Measurements from ENCODE around the gene RAD21L1. TPM values are rescaled to one million over a fixed set of nuclear protein-coding genes. Genes with fewer than 3 reads are reported as not detected.

RAD21L1 gene
- polyA plus RNA-seq, 2 of the 4 experiments (the other 2 are of a cell fraction) = not detected

DNA sequence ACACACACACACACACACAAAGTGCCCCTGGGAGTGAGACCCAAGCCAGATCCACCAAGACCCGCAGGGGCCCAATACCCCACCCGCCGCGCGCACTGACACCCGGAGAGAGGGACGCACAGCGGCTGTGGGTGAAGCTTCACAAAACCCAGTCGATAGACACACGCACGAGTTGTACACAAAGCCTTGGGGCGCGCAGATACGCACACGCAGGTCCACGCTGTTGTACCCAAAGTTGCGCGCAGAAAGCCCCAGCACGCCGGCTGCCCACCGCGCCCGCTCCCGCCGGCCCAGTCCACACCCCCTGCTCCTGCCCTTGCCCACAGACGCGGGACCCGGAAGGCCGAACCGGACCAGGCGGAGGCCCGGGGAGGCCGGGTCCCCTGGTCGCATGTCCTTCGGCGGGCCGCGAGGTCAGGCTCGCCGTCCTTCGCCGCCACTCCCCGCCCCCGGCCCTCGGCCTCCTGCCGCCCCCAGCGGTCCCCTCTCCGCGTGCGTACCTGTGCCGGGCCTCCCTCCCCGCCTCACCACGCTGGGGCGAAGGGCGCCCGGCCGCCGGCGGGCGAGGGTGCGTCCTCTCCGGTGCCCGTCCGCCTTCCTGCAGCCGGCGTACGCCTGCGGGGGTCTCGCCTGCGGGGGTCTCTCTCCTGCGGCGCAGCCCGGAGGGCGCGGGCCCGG is 41.1 kb upstream of the RAD21L1 start, which contains the start of gene TMEM74B (continued):
- TF ChIP-seq, protein P1, sequence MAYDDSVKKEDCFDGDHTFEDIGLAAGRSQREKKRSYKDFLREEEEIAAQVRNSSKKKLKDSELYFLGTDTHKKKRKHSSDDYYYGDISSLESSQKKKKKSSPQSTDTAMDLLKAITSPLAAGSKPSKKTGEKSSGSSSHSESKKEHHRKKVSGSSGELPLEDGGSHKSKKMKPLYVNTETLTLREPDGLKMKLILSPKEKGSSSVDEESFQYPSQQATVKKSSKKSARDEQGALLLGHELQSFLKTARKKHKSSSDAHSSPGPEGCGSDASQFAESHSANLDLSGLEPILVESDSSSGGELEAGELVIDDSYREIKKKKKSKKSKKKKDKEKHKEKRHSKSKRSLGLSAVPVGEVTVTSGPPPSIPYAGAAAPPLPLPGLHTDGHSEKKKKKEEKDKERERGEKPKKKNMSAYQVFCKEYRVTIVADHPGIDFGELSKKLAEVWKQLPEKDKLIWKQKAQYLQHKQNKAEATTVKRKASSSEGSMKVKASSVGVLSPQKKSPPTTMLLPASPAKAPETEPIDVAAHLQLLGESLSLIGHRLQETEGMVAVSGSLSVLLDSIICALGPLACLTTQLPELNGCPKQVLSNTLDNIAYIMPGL (CRISPR knock-in tag; IDR thresholded peaks at IDR 0.05; ENCODE audit: borderline replicate concordance) = no peak
- TF ChIP-seq, protein P2, sequence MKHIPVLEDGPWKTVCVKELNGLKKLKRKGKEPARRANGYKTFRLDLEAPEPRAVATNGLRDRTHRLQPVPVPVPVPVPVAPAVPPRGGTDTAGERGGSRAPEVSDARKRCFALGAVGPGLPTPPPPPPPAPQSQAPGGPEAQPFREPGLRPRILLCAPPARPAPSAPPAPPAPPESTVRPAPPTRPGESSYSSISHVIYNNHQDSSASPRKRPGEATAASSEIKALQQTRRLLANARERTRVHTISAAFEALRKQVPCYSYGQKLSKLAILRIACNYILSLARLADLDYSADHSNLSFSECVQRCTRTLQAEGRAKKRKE (CRISPR knock-in tag; IDR thresholded peaks at IDR 0.05; ENCODE audit: low read depth) = no peak
- TF ChIP-seq FOSB (CRISPR knock-in tag; IDR thresholded peaks at IDR 0.05) = no peak
- no peak for TF ChIP-seq EP300 (IDR thresholded peaks at IDR 0.05)
- TF ChIP-seq, protein P3, sequence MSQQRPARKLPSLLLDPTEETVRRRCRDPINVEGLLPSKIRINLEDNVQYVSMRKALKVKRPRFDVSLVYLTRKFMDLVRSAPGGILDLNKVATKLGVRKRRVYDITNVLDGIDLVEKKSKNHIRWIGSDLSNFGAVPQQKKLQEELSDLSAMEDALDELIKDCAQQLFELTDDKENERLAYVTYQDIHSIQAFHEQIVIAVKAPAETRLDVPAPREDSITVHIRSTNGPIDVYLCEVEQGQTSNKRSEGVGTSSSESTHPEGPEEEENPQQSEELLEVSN (IDR thresholded peaks at IDR 0.05; ENCODE audit: borderline replicate concordance, low read depth) = 0 out of 2 replicates have a peak, but pooled peaks have one; percentile 41
- TF ChIP-seq, protein P4, sequence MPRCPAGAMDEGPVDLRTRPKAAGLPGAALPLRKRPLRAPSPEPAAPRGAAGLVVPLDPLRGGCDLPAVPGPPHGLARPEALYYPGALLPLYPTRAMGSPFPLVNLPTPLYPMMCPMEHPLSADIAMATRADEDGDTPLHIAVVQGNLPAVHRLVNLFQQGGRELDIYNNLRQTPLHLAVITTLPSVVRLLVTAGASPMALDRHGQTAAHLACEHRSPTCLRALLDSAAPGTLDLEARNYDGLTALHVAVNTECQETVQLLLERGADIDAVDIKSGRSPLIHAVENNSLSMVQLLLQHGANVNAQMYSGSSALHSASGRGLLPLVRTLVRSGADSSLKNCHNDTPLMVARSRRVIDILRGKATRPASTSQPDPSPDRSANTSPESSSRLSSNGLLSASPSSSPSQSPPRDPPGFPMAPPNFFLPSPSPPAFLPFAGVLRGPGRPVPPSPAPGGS (IDR thresholded peaks at IDR 0.05) = no peak
- TF ChIP-seq HEYL (CRISPR knock-in tag; IDR thresholded peaks at IDR 0.05) = no peak
- TF ChIP-seq PHF8 (IDR thresholded peaks at IDR 0.05; ENCODE audit: borderline replicate concordance, low read depth) = peak; percentile 51; the same call in 1 of the 2 replicates

DNA sequence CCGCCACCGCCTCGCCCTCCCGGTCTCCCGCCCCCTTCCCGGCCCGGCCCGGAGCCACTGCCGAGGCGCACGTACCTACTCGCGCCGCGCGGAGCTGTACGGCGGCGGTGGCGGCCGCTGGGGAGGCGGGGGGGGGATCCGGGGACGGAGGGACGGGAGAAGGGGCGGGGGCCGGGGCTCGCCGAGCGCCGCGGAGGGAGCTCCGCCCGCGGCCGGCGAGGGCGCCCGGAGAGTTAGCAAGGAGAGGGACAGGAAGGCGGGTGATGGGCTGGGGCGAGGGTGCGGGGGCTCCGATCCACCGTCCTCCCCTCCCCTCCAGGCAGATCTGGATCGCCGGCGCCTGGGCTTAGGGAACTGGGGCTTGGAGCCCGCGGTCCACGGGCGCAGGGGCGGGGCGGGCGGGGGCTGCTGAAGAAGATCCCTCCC is 40.5 kb upstream of the RAD21L1 start:
- Histone ChIP-seq H3K9me3 (no peaks in the 10 kb centered on the region), H3K4me2 (peak overlapping the region; percentile 93), H3K4me1 (peaks cover 16% of the 10 kb centered on the region), H3K27ac (peak overlapping the region; percentile 76 to 90), H3K4me3 (peak overlapping the region; percentile 94)
- FAIRE-seq (no peak), DNase-seq (ENCODE audit: low read depth in 1 of 2, low spot score in 1 of 2) (peak in 1 of 2 experiments; percentile 38), ATAC-seq (peak; percentile 44 to 67)
- 1% methylated on average over 16 of the region's 54 CpGs for WGBS (ENCODE audit: missing lambda C conversion rate)
- TF ChIP-seq, protein P5, sequence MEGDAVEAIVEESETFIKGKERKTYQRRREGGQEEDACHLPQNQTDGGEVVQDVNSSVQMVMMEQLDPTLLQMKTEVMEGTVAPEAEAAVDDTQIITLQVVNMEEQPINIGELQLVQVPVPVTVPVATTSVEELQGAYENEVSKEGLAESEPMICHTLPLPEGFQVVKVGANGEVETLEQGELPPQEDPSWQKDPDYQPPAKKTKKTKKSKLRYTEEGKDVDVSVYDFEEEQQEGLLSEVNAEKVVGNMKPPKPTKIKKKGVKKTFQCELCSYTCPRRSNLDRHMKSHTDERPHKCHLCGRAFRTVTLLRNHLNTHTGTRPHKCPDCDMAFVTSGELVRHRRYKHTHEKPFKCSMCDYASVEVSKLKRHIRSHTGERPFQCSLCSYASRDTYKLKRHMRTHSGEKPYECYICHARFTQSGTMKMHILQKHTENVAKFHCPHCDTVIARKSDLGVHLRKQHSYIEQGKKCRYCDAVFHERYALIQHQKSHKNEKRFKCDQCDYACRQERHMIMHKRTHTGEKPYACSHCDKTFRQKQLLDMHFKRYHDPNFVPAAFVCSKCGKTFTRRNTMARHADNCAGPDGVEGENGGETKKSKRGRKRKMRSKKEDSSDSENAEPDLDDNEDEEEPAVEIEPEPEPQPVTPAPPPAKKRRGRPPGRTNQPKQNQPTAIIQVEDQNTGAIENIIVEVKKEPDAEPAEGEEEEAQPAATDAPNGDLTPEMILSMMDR (IDR thresholded peaks at IDR 0.05) = no peak
- TF ChIP-seq CBX2 (IDR thresholded peaks at IDR 0.05; ENCODE audit: borderline replicate concordance, low read depth) (no peak), ZNF302 (CRISPR knock-in tag; IDR thresholded peaks at IDR 0.05) (no peak), PHF8 (IDR thresholded peaks at IDR 0.05; ENCODE audit: borderline replicate concordance, low read depth) (0 out of 2 replicates have a peak, but pooled peaks have one; percentile 11)
- CTCF ChIA-PET = interaction anchor here (0.6 to 5.3 kb wide), 19 partner anchors 12 to 371 kb away, joined by 3 to 91 read pairs (median 5); partner anchors contain the start of gene SNPH
- POLR2A ChIA-PET = interaction anchor here (0.6 kb wide), 1 partner anchor 498 kb away, joined by 3 read pairs; no protein-coding TSS in a partner anchor

DNA sequence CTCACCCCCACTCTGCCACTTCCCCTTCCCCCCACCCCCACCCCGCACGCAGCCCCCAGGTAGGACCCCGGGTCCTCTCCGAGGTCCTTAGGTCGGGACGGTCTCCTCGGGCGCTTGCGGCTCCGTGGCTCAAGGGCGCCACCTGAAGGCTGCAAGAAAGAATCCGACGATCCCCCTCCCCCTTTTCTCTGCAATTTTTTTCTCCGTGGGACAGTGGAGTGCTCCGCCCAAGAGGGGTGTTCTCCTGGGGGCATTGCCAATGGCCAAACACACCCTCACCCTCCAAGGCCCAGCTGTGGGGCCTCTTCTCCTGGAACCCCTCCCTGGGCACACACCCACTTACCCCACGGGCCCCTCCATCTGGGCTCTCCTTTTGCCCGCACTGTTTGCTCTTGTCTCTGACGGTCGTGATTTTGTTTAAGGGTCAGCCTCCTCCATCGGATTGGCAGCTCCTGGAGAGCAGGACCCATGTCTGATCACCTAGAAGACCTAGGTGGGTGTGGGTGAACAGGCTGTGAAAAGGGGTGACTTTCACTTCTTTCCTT is 40.0 kb upstream of the RAD21L1 start:
- Histone ChIP-seq H3K4me2 (peak overlapping the region; percentile 93), H3K4me1 (peaks cover 16% of the 10 kb centered on the region), H3K9me3 (no peaks in the 10 kb centered on the region), H3K27ac (peak overlapping the region; percentile 76 to 90), H3K4me3 (peak overlapping the region; percentile 94)
- ChIA-PET CTCF (interaction anchor here (0.6 to 5.3 kb wide), 27 partner anchors 11 to 372 kb away, joined by 3 to 91 read pairs (median 5); partner anchors contain the start of genes PSMF1 and SNPH), POLR2A (interaction anchor here (0.6 kb wide), 1 partner anchor 498 kb away, joined by 3 read pairs; no protein-coding TSS in a partner anchor)
- DNase-seq (ENCODE audit: low read depth in 1 of 2, low spot score in 1 of 2) (peak; percentile 78 to 81), FAIRE-seq (no peak), ATAC-seq (peak; percentile 72 to 87)
- WGBS (ENCODE audit: missing lambda C conversion rate) = 18% methylated on average over 11 of the region's 20 CpGs
- TF ChIP-seq TFCP2L1 (CRISPR knock-in tag; IDR thresholded peaks at IDR 0.05) = no peak
- 0 out of 2 replicates have a peak, but pooled peaks have one; percentile 81 for TF ChIP-seq KDM1A (IDR thresholded peaks at IDR 0.05; ENCODE audit: low read depth)
- TF ChIP-seq, protein P6, sequence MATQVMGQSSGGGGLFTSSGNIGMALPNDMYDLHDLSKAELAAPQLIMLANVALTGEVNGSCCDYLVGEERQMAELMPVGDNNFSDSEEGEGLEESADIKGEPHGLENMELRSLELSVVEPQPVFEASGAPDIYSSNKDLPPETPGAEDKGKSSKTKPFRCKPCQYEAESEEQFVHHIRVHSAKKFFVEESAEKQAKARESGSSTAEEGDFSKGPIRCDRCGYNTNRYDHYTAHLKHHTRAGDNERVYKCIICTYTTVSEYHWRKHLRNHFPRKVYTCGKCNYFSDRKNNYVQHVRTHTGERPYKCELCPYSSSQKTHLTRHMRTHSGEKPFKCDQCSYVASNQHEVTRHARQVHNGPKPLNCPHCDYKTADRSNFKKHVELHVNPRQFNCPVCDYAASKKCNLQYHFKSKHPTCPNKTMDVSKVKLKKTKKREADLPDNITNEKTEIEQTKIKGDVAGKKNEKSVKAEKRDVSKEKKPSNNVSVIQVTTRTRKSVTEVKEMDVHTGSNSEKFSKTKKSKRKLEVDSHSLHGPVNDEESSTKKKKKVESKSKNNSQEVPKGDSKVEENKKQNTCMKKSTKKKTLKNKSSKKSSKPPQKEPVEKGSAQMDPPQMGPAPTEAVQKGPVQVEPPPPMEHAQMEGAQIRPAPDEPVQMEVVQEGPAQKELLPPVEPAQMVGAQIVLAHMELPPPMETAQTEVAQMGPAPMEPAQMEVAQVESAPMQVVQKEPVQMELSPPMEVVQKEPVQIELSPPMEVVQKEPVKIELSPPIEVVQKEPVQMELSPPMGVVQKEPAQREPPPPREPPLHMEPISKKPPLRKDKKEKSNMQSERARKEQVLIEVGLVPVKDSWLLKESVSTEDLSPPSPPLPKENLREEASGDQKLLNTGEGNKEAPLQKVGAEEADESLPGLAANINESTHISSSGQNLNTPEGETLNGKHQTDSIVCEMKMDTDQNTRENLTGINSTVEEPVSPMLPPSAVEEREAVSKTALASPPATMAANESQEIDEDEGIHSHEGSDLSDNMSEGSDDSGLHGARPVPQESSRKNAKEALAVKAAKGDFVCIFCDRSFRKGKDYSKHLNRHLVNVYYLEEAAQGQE (IDR thresholded peaks at IDR 0.05) = no peak
- TF ChIP-seq MAZ (IDR thresholded peaks at IDR 0.05; ENCODE audit: borderline replicate concordance, low read depth, low read length) = no peak
- no peak for TF ChIP-seq HOXB13 (CRISPR knock-in tag; IDR thresholded peaks at IDR 0.05; ENCODE audit: low read depth)
- TF ChIP-seq TP53 (CRISPR knock-in tag; IDR thresholded peaks at IDR 0.05) = no peak
- peak; percentile 64 for TF ChIP-seq SMC3 (IDR thresholded peaks at IDR 0.05)
- TF ChIP-seq RAD21 (conservative IDR thresholded peaks at IDR 0.05 in 1 of 2, IDR thresholded peaks at IDR 0.05 in 1 of 2) = peak; percentile 64 to 83
